Measurements from ENCODE around the gene ADGRV1.
"Not testable (repeated sequence)": the region's sequence is repeated elsewhere in the genome, so short reads cannot be mapped to it uniquely, and the experiment has no call there.

ADGRV1 gene

DNA sequence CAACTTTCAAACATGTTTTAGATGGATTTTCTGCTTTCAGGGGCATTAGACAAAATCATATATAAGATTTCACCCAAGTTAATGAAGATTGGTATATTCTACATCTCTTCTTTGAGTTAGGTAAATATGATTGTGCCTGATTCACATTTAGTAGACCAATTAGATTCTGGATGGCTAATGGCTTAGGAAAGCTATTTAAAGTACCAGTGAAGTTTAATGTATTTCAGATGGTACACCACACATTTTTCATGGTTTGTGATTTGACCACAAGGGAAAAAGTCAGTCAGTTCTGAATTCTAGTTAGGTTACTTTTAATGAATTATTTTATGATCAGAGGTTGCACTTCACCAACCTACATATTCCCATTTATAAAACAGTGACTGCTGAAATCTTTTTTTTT is 409.7 kb downstream of the ADGRV1 start:
- TF ChIP-seq CTCF (conservative IDR thresholded peaks at IDR 0.05; ENCODE audit: low read depth, low read length): no peak
- DNase-seq (ENCODE audit: low read depth): no peak
- no peak overlapping the region for H3K4me3 ChIP-seq (ENCODE audit: low read length)

DNA sequence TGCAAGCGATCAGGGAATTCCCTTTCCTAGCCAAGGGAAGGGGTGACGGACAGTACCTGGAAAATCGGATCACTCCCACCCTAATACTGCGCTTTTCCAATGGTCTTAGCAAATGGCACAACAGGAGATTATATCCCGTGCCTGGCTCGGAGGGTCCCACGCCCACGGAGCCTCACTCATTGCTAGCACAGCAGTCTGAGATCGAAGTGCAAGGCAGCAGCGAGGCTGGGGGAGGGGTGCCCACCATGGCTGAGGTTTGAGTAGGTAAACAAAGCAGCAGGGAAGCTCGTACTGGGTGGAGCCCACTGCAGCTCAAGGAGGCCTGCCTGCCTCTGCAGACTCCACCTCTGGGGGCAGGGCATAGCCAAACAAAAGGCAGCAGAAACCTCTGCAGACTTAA is 411.3 kb downstream of the ADGRV1 start:
- not testable (repeated sequence) for DNase-seq (ENCODE audit: low read depth); H3K4me3 ChIP-seq (ENCODE audit: low read length)

GRCh38 chr5:90981177-90981576 is 422.6 kb downstream of the ADGRV1 start:
- no peak for DNase-seq (ENCODE audit: low read depth)
- no peak overlapping the region for H3K4me3 ChIP-seq (ENCODE audit: low read length)
- no peak for TF ChIP-seq CTCF (conservative IDR thresholded peaks at IDR 0.05; ENCODE audit: low read depth, low read length)

DNA sequence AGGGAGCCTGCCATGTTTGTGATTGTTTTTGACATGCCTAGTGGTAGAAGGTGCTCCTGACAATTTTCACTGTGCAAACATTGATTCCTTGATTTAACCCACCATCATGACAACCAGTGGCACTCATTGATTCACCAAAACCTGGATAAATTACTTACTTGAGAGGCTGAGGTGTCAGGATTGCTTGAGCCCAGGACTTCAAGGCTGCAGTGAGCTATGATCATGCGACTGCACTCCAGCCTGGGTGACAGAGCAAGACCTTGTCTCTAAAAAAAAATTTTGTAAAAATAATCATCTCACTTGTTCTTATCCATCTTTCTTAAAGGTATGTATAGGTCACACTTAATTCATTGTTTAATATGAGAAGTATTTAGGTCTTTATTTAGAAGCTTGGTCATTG is 423.2 kb downstream of the ADGRV1 start:
- DNase-seq (ENCODE audit: low read depth): no peak
- no peak for TF ChIP-seq CTCF (conservative IDR thresholded peaks at IDR 0.05; ENCODE audit: low read depth, low read length)
- no peak overlapping the region for H3K4me3 ChIP-seq (ENCODE audit: low read length)

DNA sequence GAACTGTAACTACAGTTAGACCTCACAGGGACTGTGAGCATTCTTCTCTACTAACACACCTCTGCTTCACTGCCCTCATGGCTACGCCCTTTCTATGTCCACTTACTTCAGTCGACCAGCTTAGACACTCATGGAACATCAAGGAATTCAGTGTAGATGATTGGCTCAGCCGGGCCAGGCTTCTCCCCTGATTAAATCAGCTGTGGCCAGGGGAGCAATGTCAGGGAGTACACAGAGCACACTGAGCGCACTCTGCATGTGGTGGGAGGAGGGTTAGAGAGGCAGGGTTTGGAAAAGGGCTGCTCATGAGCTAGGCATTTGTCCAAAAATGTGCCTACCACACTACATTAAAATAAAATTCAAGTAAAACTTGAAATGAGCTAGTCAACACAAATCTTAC is 424.0 kb downstream of the ADGRV1 start:
- no peak overlapping the region for H3K4me3 ChIP-seq (ENCODE audit: low read length)
- no peak for DNase-seq (ENCODE audit: low read depth)
- no peak for TF ChIP-seq CTCF (conservative IDR thresholded peaks at IDR 0.05; ENCODE audit: low read depth, low read length)

DNA sequence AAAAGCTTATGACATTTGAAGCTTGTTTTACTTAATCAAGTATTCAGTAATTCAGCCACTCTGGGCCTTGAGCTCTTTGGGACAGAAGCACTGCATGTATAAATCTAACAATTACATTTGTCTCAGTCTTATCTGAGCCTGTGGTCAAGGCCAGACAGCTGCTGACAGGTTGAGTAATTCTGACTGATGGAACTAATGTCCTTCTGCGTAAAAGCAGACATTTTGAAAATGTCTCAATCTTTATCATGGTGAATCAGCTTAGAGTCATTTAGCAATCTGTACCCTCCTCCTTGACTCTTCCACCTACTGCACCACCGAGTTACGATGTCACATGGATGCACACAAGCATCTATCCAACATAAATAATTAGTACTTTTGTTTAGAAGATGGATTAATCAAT is 424.6 kb downstream of the ADGRV1 start:
- no peak for TF ChIP-seq CTCF (conservative IDR thresholded peaks at IDR 0.05; ENCODE audit: low read depth, low read length)
- DNase-seq (ENCODE audit: low read depth): peak; percentile 51
- H3K4me3 ChIP-seq (ENCODE audit: low read length): no peak overlapping the region

- no peak for TF ChIP-seq CTCF (conservative IDR thresholded peaks at IDR 0.05; ENCODE audit: low read depth, low read length)
- DNase-seq (ENCODE audit: low read depth): no peak
- H3K4me3 ChIP-seq (ENCODE audit: low read length): no peak overlapping the region
Observed at GRCh38 chr5:90983711-90984124, 425.1 kb downstream of the ADGRV1 start.

DNA sequence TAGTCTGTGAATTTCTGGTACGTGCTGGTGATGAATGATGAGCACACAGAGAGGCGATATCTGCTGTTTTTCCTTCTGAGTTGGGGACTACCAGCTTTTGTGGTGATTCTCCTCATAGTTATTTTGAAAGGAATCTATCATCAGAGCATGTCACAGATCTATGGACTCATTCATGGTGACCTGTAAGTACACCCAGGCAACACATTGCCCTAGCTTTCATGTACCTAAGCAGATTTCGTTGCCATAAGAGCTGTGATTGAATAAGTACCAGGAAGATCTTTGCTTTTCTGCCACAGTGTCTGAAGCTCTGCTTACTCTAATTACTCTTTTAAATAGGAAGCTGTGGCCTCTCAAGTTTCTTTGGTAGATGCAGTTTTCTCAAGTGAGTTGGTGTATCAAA is 426.7 kb downstream of the ADGRV1 start:
- no peak for TF ChIP-seq CTCF (conservative IDR thresholded peaks at IDR 0.05; ENCODE audit: low read depth, low read length)
- DNase-seq (ENCODE audit: low read depth): no peak
- H3K4me3 ChIP-seq (ENCODE audit: low read length): no peak overlapping the region

Data from retinal pigment epithelial cell (primary cell).